DOHH2 (cell line): ENCODE measurements around the gene TGFBR3.

ENCODE experiments used
- H3F3A ChIP-seq: fragments of 200-600 bp; sonication (generic), shearing (Covaris generic); 2 replicates; pipeline ENCODE4 v1.6.0; 2016; ENCODE audit warnings: antibody characterized with exemption, mild to moderate bottlenecking; ENCODE audit not compliant: control insufficient read depth, insufficient read depth
- H3K27ac ChIP-seq: fragments of 200-600 bp; sonication (generic); 2 replicates; pipeline ENCODE4 v1.5.1; 2014; ENCODE audit warnings: low read depth, mild to moderate bottlenecking, low read length, moderate library complexity
- H3K27me3 ChIP-seq: fragments of 200-600 bp; sonication (generic); 2 replicates; pipeline ENCODE4 v1.6.1; 2014; ENCODE audit warnings: mild to moderate bottlenecking, low read length, mixed read lengths; ENCODE audit not compliant: control insufficient read depth
- H3K36me3 ChIP-seq: fragments of 200-600 bp; sonication (generic); 2 replicates; pipeline ENCODE4 v1.6.1; 2014; ENCODE audit warnings: mild to moderate bottlenecking, low read length, moderate library complexity, mixed read lengths; ENCODE audit not compliant: control insufficient read depth
- H3K4me1 ChIP-seq: fragments of 200-600 bp; sonication (generic); 2 replicates; pipeline ENCODE4 v1.6.1; 2014; ENCODE audit warnings: mild to moderate bottlenecking, low read length, mixed read lengths; ENCODE audit not compliant: control insufficient read depth
- H3K4me2 ChIP-seq: fragments of 200-600 bp; sonication (generic); 2 replicates; pipeline ENCODE4 v1.6.0; 2014; ENCODE audit warnings: mild to moderate bottlenecking, low read length, moderate library complexity
- H3K4me3 ChIP-seq: fragments of 200-600 bp; sonication (generic); 2 replicates; pipeline ENCODE4 v1.5.1; 2014; ENCODE audit warnings: mild to moderate bottlenecking, low read length, mixed read lengths
- H3K79me2 ChIP-seq: fragments of 200-600 bp; sonication (generic); 2 replicates; pipeline ENCODE4 v1.6.1; 2014; ENCODE audit warnings: mild to moderate bottlenecking, low read length, mixed read lengths; ENCODE audit not compliant: control insufficient read depth
- H3K9me2 ChIP-seq: fragments of 200-600 bp; sonication (generic); replicated peaks from 2 replicates; pipeline ENCODE4 v1.6.1; 2014; ENCODE audit warnings: mild to moderate bottlenecking, low read length, mixed read lengths; ENCODE audit not compliant: control insufficient read depth
- H3K9me3 ChIP-seq: fragments of 200-600 bp; sonication (generic); 2 replicates; pipeline ENCODE4 v1.6.1; 2014; ENCODE audit warnings: antibody characterized with exemption, low read length, mixed read lengths; ENCODE audit not compliant: control insufficient read depth, insufficient read depth
- H4K20me1 ChIP-seq: fragments of 200-600 bp; sonication (generic); 2 replicates; pipeline ENCODE4 v1.6.0; 2014; ENCODE audit warnings: low read depth, mild to moderate bottlenecking, antibody characterized with exemption, low read length, moderate library complexity; ENCODE audit not compliant: control insufficient read depth, insufficient read depth
- CTCF ChIP-seq: fragments of 200-600 bp; sonication (generic); IDR thresholded peaks from one replicate; pipeline ENCODE4 v1.5.1; 2014; ENCODE audit warnings: antibody characterized with exemption, mild to moderate bottlenecking, low read depth, low read length; ENCODE audit not compliant: poor library complexity, severe bottlenecking
- EZH2phosphoT487 ChIP-seq: fragments of 200-600 bp; sonication (generic); IDR thresholded peaks from 2 replicates; pipeline ENCODE4 v1.6.1; 2017; ENCODE audit warnings: borderline replicate concordance, mild to moderate bottlenecking, antibody characterized with exemption, low read length, moderate library complexity, mixed read lengths

TGFBR3 gene

GRCh38 chr1:91771717-91772116 is 114.2 kb downstream of the TGFBR3 start:
- TF ChIP-seq EZH2phosphoT487 (no peak), CTCF (no peak)
- no peaks in the 10 kb centered on the region for H3K79me2 ChIP-seq

GRCh38 chr1:91770667-91771268 is 115.2 kb downstream of the TGFBR3 start:
- H3K79me2 ChIP-seq: no peaks in the 10 kb centered on the region
- no peaks in the 10 kb centered on the region for H3F3A ChIP-seq
- H3K4me1 ChIP-seq: no peaks in the 10 kb centered on the region
- no peak overlapping the region for H3K4me3 ChIP-seq
- TF ChIP-seq CTCF (no peak), EZH2phosphoT487 (no peak)
- H3K9me3 ChIP-seq: no peaks in the 10 kb centered on the region
- no peaks in the 10 kb centered on the region for H3K27me3 ChIP-seq
- H3K36me3 ChIP-seq: no peaks in the 10 kb centered on the region
- no peak overlapping the region for H3K27ac ChIP-seq
- no peaks in the 10 kb centered on the region for H4K20me1 ChIP-seq
- no peak overlapping the region for H3K4me2 ChIP-seq
- H3K9me2 ChIP-seq: no peaks in the 10 kb centered on the region

More at GRCh38 chr1:91771717-91772116, 114.2 kb downstream of the TGFBR3 start:
- Histone ChIP-seq H3K36me3 (no peaks in the 10 kb centered on the region), H3K4me2 (no peak overlapping the region), H3K27me3 (no peaks in the 10 kb centered on the region), H3K9me2 (no peaks in the 10 kb centered on the region), H3K27ac (no peak overlapping the region), H3K9me3 (no peaks in the 10 kb centered on the region), H3F3A (no peaks in the 10 kb centered on the region), H4K20me1 (no peaks in the 10 kb centered on the region), H3K4me3 (no peak overlapping the region), H3K4me1 (no peaks in the 10 kb centered on the region)

- TF ChIP-seq EZH2phosphoT487: no peak
- TF ChIP-seq CTCF: no peak
- Histone ChIP-seq H3K79me2 (no peaks in the 10 kb centered on the region), H3K9me3 (no peaks in the 10 kb centered on the region), H4K20me1 (no peaks in the 10 kb centered on the region), H3K27me3 (no peaks in the 10 kb centered on the region), H3K27ac (no peak overlapping the region), H3K4me3 (no peak overlapping the region), H3K4me1 (no peaks in the 10 kb centered on the region), H3F3A (no peaks in the 10 kb centered on the region), H3K4me2 (no peak overlapping the region), H3K9me2 (no peaks in the 10 kb centered on the region), H3K36me3 (no peaks in the 10 kb centered on the region)
Observed at GRCh38 chr1:91769742-91770141, 116.2 kb downstream of the TGFBR3 start.
